ENCODE measurements around the gene FRAT2.

DNA sequence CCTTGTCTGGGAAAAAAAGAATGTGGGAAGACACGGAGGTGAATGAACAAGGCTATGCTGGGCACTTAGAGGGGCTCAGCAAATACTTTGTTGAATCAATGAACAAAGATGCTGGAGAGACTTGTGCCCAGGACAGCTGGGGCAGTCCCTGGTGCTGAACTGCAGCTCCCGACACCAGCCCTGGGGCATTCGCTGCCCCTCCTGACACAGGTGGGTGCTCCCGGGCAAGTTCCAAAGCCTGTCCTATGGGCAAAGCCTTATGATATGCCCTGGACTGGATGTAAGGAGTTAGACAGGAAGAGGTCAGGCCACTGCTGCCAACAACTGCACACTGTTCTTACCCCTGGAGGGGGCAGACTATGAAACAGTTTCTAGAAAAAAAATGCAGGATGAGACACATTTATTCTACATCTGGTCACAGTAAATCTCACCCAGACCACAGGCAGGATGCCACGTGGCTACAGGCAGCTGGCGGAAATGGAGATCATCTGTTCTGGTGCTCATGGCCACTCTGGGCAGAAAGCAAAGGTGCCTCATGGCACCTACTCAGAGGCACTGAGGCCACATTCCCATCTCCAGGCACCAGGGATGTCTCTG is 21.9 kb upstream of the FRAT2 start:
- TF ChIP-seq, protein P1, sequence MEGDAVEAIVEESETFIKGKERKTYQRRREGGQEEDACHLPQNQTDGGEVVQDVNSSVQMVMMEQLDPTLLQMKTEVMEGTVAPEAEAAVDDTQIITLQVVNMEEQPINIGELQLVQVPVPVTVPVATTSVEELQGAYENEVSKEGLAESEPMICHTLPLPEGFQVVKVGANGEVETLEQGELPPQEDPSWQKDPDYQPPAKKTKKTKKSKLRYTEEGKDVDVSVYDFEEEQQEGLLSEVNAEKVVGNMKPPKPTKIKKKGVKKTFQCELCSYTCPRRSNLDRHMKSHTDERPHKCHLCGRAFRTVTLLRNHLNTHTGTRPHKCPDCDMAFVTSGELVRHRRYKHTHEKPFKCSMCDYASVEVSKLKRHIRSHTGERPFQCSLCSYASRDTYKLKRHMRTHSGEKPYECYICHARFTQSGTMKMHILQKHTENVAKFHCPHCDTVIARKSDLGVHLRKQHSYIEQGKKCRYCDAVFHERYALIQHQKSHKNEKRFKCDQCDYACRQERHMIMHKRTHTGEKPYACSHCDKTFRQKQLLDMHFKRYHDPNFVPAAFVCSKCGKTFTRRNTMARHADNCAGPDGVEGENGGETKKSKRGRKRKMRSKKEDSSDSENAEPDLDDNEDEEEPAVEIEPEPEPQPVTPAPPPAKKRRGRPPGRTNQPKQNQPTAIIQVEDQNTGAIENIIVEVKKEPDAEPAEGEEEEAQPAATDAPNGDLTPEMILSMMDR (IDR thresholded peaks at IDR 0.05), result no peak
- no peak for TF ChIP-seq POLR2A (IDR thresholded peaks at IDR 0.05)
